HG02588 (cell line): ENCODE results near the gene MSL2.
"Not testable (repeated sequence)": the region's sequence is repeated elsewhere in the genome, so short reads cannot be mapped to it uniquely, and the experiment has no call there.

Experiments
- ATAC-seq: cut with Tn5 transposase; IDR thresholded peaks from one replicate; pipeline ENCODE4 v1.9.1; 2021; ENCODE audit warnings: mild to moderate bottlenecking, moderate library complexity; ENCODE audit not compliant: unreplicated experiment

The MSL2 gene

DNA sequence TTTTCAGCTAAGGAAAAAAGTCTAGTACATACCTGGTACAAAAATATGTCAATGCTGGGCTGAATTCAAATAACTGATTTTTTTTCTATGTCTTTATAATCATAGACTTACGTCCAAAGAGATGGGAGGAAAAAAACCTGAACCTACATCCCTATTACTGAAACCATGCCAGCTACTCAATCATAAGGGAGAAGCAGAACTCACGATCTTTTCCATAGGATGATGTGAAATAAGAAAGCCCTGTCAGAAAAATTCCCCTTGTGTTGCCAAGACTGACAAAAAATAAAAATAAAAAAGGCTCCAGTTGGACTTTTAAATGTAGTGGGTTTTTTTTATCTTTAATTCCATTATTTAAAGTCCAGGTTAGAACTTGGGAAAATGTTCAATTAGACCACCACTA, 3.3 kb downstream of the MSL2 start:
- no peak for ATAC-seq

DNA sequence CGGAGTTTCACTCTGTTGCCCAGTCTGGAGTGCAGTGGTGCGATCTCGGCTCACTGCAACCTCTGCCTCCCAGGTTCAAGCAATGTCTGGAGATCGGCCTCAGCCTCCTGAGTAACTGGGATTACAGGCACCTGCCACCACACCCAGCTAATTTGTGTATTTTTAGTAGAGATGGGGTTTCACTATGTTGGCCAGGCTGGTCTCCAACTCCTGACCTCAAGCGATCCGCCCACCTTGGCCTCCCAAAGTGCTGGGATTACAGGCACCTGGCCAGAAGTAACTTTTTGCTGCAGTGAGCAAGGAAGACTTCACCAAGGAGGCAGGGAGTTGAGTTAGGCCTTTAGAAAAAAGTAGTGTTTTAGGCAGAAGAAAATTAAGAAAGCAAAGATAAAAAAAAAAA, 3.9 kb downstream of the MSL2 start:
- ATAC-seq, result not testable (repeated sequence)

DNA sequence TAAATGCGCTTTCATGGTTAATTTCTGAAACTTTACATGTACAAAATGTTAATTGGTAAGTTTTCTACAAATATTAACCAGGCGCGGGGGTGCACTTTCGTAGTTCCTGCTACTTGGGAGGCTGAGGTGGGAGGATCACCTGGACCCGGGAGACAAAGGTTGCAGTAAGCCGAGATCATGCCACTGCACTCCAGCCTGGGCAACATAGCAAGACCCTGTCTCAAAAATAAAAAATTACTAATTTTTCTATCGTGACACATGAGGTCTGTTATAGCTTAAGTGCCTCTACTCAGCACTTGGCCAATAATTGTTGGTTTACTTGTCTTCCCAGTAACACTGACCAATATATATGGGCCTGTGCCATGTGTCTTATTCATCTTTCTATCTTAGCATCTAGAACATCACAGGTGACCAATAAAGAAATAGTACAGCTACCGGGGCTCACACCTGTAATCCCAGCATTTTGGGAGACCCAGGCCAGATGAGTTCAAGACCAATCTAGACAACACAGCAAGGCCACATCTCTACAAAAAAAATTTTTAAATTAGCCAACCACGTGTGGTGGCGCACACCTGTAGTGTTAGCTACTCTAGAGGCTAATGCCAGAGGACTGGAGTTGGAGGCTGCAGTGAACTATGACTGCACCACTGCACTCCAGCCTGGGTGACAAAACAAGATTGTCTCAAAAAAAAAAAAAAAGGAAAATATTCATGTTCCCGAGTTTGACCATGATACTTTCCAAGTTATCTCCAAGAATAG, 6.1 kb downstream of the MSL2 start:
- ATAC-seq, result no peak

DNA sequence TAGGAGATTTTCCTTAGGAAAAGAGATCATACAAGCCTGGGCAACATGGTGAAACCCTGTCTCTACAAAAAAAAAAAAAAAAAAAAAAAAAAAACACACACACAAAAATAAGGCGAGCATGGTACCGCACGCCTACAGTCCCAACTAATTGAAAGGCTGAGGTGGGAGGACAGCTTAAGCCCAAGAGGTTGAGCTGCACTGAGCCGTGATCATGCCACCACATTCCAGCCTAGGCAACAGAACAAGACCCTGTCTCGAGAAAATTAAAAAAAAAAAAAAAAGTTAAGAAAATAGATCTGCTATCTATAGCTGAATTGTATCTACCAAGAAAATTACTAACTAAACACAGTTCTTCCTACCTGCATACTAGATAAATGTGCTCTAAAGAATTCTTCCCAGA, 7.1 kb downstream of the MSL2 start:
- no peak for ATAC-seq

DNA sequence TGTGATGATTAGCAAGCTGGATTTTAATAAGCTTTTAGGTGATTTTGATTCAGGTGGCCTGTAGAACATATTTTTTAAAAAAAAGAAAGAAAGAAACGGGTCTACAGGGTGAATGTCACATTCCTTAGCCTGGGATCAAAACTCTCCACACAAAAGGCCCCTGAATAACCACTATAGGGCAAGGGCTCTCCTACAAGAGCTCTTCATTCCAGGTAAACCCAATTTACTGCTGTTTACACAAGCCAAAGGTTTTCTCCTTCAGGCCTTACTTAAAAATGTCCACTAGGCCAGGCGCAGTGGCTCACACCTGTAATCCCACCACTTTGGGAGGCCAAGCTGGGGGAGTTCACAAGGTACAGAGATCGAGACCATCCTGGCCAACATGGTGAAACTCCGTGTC, 8.3 kb downstream of the MSL2 start:
- ATAC-seq, result no peak

DNA sequence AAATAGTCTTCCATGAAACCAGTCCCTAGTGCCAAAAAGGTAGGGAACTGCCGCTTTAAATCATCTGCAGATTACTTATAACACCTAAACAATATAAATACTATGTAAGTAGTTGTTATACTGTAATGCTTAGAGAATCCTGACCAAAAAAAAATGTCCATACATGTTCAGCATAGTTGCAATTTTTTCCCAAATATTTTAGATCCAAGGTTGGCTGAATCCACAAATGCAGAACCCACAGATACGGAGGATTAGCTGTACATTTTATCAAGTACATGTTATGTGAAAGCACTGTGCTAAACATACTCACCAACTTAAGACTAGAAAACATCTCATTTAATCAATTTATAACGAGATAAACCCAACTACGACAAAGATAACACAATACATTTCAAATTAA, 9.3 kb downstream of the MSL2 start:
- ATAC-seq, result no peak

DNA sequence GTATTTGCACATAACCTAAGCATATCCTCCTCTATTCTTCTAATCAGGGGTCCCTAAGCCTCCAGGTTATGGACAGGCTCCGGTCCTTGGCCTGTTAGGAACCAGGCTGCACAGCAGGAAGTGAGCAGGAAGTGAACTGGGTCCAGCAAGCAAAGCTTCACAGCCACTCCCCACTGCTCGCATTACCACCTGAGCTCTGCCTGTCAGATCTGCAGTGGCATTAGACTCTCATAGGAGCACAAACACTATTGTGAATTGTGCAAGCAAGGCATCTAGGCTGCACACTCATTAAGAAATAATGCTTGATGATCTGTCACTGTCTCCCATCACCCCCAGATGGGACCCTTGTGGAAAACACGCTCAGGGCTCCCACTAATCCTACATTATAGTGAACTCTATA, 9.8 kb downstream of the MSL2 start:
- ATAC-seq, result no peak

DNA sequence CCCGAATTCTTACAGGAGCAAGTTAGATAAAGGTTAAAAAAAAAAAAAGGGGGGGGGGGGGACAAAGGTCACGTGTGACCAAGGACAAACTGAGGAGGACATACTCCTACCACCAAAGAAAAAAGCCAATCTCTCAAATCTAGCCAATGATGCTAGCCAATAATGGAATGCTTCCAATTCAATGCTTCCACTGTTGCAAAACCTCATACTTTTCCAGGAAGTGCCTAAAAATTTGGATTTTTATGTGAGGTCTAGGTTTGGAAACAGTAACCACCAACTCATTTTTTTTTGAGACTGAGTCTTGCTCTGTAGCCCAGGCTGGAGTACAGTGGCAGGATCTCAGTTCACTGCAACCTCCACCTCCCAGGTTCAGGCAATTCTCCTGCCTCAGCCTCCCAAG, 11.4 kb downstream of the MSL2 start:
- ATAC-seq, result no peak

DNA sequence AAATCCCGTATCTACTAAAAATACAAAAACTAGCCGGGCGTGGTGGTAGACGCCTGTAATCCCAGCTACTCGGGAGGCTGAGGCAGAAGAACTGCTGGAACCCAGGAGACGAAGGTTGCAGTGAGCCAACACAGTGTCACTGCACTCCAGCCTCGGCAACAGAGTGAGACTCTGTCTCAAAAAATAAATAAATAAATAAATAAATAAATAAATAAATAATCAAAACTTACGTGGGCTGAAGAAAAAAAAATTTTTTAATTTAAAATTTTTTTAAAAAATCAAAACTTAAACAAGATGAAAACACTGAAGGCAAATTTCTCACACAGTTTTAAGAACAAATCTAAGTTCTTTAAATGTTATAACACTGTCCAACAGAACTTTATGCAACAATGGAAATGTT, 14.4 kb downstream of the MSL2 start:
- ATAC-seq, result no peak

DNA sequence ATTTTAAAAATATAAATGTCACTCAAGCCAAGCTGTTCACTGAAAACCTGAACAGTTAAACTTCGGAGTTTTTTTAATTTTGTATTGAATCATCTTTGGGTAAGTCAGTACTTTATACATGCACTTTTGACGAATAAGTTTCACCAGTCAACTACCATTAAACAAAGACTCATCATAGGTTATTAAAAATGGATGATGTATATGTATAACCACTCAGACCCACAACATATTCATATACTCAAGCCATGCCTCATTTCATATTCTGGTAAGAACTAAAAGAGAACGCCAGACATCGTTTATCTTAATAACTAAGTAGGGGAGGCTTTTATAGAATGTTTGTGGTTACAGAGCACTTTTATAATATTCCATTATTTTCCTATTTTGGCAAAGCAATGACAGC, 18.3 kb downstream of the MSL2 start:
- ATAC-seq, result no peak

DNA sequence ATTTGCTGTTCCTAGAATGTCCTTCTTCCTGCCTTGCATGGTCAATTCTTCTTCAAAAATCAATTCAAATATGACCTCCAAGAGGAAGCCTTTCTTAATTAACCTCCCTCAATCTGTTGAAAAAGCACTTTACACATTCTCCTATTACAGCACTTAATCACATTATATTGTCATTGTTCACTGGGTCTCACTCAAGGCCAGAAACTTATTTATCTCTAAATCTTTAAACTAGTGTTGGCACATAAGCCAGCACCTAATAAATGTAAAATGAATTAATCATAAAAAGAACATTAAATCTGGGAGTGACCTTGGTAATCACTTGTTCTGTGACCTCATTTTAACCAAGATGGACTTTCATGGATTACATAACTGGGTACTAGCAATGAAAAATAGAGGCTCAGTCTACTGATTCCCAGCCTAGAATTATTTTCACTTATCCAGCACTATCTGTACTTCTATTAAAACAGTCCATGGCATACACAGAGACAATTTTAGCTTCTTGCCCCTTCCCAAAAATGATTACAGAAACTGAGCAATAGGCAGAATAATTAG, 22.1 kb downstream of the MSL2 start:
- no peak for ATAC-seq

DNA sequence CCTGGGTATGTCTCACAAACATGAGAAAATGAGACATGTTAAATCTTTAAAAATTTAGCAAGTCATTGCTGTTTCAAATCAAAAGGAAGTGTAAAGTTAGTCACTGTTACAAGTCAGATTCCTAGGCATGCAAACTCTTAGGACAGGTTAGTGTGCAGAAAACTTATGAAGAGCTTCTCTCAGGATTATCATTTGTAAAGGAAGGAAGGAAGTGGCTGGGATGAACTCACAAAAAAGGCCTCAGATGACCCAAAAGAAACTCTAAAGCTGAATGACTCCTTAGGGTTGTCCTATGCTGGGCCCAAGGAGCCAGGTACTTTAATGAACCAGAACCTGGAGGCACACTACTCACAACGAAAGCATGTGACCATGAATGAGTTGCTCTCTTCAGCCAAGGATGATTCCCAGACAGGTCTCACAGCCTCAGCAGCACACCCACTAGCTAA, 25.0 kb downstream of the MSL2 start:
- ATAC-seq, result no peak

DNA sequence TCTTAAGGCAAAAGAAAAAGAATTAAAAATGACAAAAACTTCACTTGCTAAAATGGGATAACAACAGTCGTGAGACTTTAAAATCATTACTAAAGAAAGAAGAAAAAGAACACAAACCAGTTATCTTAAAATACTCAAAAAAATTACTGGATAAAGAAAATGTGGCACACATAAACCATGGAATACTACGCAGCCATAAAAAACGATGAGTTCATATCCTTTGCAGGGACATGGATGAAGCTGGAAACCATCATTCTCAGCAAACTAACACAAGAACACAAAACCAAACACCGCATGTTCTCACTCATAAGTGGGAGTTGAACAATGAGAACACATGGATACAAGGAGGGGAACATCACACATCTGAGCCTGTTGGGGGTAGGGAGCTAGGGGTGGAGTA, 27.9 kb downstream of the MSL2 start:
- ATAC-seq, result not testable (repeated sequence)

DNA sequence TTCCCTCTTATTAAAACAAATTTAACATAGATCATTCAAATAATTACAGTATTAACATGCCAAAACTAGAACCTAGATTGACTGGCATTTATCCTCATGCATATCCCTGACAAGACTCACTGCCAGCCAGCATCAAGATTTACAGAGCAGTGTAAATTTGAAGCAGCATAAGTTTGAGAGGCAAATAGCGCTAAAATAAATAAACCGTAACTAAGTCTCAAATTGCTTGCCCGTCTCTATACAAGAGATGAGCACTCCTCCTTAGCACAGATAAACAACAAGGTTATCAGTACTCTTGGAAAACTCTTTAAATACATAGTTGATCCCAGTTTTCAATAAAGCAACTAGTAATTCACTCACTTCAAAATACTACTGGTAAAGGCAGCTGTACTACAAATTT, 29.6 kb downstream of the MSL2 start:
- no peak for ATAC-seq

DNA sequence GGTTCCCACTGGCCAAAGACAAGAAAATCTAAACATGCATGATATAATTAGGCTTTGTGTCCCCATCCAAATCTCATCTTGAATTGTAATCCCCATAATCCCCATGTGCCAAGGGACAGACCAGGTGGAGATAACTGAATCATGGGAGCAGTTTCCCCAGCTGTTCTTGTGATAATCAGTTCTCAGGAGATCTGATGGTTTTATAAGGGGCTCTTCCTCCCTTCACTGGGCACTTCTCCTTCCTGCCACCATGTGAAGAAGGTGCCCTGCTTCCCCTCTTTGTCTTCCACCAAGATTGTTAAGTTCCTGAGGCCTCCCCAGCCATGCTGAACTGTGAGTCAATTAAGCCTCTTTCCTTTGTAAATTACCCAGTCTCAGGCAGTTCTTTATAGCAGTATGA, 32.5 kb downstream of the MSL2 start:
- not testable (repeated sequence) for ATAC-seq

DNA sequence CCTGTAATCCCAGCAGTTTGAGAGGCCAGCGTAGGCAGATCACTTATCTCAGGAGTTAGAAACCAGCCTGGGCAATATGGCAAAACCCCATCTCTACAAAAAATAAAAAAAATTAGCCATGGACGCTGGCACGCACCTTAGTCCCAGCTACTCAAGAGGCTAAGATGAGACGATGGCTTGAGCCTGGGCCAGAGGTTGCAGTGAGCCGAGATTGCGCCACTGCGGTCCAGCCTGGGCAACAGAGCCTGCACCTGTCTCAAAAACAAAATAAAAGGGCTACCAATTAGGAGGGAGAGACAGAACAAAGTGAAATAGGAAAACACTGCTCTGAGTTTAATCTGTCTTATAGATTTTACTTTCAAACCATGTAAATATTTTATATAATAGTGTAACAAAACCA, 33.8 kb downstream of the MSL2 start:
- ATAC-seq, result no peak

DNA sequence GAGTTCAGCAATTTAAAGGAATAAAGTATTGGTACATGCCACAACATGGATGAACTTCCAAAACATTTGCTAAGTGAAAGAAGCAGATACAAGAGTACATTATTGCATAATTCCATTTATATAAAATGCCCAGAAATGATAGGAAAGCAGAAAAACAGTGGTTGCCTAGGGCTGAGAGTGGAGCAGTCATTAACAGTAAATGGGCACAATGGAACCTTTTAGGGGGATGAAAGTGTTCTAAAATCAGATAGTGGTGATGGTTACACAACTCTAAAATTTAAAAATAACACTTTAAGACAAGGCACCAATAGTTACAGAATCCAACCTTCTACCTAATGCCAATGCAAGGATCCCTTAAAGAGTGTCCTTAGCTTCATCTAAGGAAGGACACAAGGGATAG, 34.6 kb downstream of the MSL2 start:
- ATAC-seq, result no peak

DNA sequence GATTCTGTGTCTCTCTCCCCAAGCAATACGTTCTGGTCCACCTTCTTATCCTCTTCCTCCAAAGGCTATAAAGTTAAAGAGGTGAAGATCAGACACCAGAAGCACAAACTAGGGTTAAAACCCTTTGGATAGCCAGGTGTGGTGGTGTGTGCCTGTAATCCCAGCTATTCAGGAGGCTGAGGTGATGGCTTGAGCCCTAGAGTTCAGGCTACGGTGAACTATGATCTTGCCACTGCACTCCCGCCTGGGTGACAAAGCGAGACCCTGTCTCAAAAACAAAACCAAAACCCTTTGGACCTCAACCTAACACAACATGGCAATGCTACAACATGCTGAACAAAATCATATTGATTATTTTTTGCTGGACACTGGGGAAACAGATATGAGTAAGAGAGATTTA, 43.2 kb downstream of the MSL2 start:
- ATAC-seq, result no peak

DNA sequence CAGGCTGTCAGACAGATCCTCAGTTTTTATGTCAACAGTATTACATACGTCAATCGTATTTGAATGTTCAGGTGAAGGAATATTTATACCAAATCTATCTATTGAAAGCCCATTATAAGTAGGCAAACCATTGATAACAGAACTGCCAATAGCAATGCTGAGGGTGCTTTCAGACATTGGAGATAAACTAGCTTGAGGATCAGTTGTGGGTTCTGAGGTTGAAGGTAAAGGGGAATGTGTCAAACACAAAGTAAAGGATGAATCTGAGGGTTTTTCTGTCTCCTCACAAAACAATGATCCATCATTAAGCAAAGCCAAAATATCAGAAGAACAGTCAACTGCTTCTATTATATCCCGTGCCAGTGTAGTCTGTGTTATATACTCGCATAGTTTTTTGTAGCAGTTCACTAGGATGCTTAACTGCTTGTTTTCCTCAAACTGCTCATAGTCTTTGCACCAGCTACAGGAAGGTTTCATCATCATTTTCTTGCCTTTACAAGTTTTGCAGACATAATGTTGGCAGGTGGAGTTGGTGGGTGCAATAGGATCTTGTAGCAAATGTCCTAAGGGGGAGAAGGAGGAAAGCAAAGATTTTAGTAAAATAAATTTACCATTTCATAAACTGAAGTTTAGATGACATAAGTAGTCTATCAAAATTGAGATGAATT, 43.8 kb downstream of the MSL2 start:
- ATAC-seq, result no peak

DNA sequence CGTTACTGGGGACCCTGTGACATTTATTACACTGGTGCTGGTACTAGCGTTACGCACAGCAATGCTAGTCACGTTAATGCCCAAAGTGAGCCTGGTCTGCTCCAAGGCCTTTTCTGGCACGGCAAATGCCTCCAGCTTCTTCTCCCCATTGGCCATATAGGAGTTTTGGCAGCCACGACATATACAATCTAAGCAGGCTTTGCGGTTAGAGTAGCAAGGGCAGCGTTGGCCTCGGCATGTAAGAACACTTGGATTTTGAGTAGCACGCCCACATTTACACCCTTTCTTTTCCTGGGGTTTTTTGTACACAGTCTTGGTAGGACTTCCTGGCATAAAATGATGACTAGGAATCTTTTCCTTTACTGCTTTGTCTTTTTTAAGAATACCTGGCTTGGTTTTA, 44.9 kb downstream of the MSL2 start:
- no peak for ATAC-seq

DNA sequence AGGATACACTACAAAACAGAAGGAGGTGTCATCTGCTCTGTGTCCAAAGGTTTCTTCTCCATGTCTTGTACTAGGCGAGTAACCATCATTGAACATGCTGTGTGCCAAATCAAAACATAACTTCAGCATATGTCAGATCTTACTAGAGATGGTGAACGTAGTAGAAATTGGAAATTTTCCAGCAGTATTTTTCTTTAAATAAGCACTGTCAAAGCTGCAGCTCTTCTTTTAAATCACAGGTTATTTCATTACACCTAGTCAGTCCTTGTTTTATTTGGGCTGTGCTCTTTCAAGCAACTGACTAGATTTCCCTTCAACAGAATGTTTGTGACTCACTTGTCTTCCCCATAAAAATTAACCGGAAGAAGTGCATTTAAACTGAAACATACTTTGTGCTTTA, 46.5 kb downstream of the MSL2 start:
- ATAC-seq, result no peak

DNA sequence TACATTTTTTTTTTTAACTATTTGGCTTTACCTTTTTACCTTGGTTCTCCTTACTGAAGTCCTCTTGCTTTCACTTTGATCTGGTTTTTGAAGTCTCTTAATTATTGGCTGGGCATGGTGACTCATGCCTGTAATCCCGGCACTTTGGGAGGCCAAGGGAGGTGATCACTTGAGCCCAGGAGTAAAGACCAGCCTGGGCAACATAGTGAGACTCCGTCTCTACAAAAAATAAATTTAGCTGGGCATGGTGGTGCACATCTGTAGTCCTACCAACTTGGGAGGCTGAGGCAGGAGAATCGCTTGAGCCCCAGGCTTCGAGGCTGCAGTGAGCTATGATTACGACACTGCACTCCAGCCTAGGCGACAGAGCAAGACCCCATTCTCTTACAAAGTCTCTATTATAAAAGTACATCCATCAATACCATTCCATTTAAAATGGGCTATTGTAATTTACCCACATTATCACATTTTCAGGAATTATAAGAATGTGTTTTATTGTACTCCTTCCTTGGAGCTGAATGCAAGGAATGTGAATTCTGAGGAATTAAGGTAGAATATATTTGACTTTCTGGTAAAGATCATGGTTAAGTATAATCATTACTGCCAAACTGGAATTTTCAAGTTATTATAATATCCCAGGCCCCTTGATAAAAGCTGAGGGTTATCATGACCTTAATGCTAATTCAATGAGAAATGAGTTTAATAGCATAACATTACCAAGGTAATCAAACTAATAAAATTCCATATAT, 49.0 kb downstream of the MSL2 start:
- ATAC-seq, result no peak
